Large intestine (tissue), 3 donors: ENCODE measurements around the gene SLC26A11. TPM values are rescaled to one million over a fixed set of nuclear protein-coding genes. Genes with fewer than 3 reads are reported as not detected.
"Not testable (repeated sequence)": the region's sequence is repeated elsewhere in the genome, so short reads cannot be mapped to it uniquely, and the experiment has no call there.

Source experiments
- DNase-seq, 2 donors: peaks; one replicate each; pipeline versions ENCODE4 v3.0.0 to v3.0.0-alpha.2; 2013
- H3K27ac ChIP-seq: one replicate; pipeline ENCODE4 v1.5.1; 2013; ENCODE audit warnings: low read length
- H3K27me3 ChIP-seq: 2 replicates; pipeline ENCODE4 v1.6.1; 2013; ENCODE audit warnings: low read length; ENCODE audit not compliant: control insufficient read depth, insufficient read depth
- H3K36me3 ChIP-seq: 2 replicates; pipeline ENCODE4 v1.6.1; 2013; ENCODE audit warnings: low read length; ENCODE audit not compliant: control insufficient read depth, insufficient read depth
- H3K4me1 ChIP-seq: one replicate; pipeline ENCODE4 v1.6.1; 2013; ENCODE audit warnings: low read length; ENCODE audit not compliant: control insufficient read depth, insufficient read depth
- H3K4me3 ChIP-seq: one replicate; pipeline ENCODE4 v1.5.1; 2013; ENCODE audit warnings: low read length
- H3K9me3 ChIP-seq: one replicate; pipeline ENCODE4 v1.6.1; 2013; ENCODE audit warnings: mild to moderate bottlenecking, low read depth, low read length, moderate library complexity; ENCODE audit not compliant: control insufficient read depth
- WGBS: methylation state at CpG from one replicate; pipeline ENCODE4 v1.1.5; 2013; ENCODE audit warnings: low lambda C conversion rate; ENCODE audit not compliant: insufficient coverage; 5-methylcytosine and 5-hydroxymethylcytosine counted together
- polyA plus RNA-seq: library from polyadenylated mRNA; unstranded; fragments of 120-200 nt; gene quantifications from one replicate; pipeline ENCODE4 v1.2.1, GENCODE V29; 2013

SLC26A11 gene
- polyA plus RNA-seq, 1 donor, result 82.8 TPM

- Histone ChIP-seq H3K36me3 (peaks cover 68% of the 10 kb centered on the region), H3K4me3 (no peak overlapping the region), H3K9me3 (no peaks in the 10 kb centered on the region), H3K4me1 (no peaks in the 10 kb centered on the region), H3K27me3 (no peaks in the 10 kb centered on the region), H3K27ac (no peak overlapping the region)
- no CpG with 5 or more reads among the region's 14 CpGs for WGBS
- no peak for DNase-seq
Observed at GRCh38 chr17:80242505-80242904, 22.3 kb downstream of the SLC26A11 start.

- WGBS, result no CpG with 5 or more reads among the region's 26 CpGs
- DNase-seq, result no peak
- no peaks in the 10 kb centered on the region for H3K4me1 ChIP-seq
- no peaks in the 10 kb centered on the region for H3K27me3 ChIP-seq
- H3K27ac ChIP-seq, result no peak overlapping the region
- no peaks in the 10 kb centered on the region for H3K9me3 ChIP-seq
- peaks cover 68% of the 10 kb centered on the region for H3K36me3 ChIP-seq
- no peak overlapping the region for H3K4me3 ChIP-seq
Observed at GRCh38 chr17:80243526-80244433, 23.6 kb downstream of the SLC26A11 start.

- not testable (repeated sequence) for H3K9me3 ChIP-seq, H3K4me3 ChIP-seq, H3K4me1 ChIP-seq, DNase-seq, H3K27me3 ChIP-seq, H3K27ac ChIP-seq
- H3K36me3 ChIP-seq, result peaks cover 72% of the 10 kb centered on the region
- WGBS, result no CpG with 5 or more reads among the region's 6 CpGs
Observed at GRCh38 chr17:80244448-80244847, 24.2 kb downstream of the SLC26A11 start.

GRCh38 chr17:80244871-80245509, 24.8 kb downstream of the SLC26A11 start:
- no CpG with 5 or more reads among the region's 22 CpGs for WGBS
- peaks cover 72% of the 10 kb centered on the region for H3K36me3 ChIP-seq

GRCh38 chr17:80245566-80246265, 25.5 kb downstream of the SLC26A11 start:
- WGBS, result no CpG with 5 or more reads among the region's 27 CpGs
- H3K36me3 ChIP-seq, result peaks cover 74% of the 10 kb centered on the region
- H3K27me3 ChIP-seq, result no peaks in the 10 kb centered on the region
- H3K27ac ChIP-seq, result no peak overlapping the region
- no peak for DNase-seq
- H3K4me1 ChIP-seq, result no peaks in the 10 kb centered on the region
- H3K9me3 ChIP-seq, result no peaks in the 10 kb centered on the region
- no peak overlapping the region for H3K4me3 ChIP-seq

More at GRCh38 chr17:80244871-80245509, 24.8 kb downstream of the SLC26A11 start:
- DNase-seq, result no peak
- Histone ChIP-seq H3K9me3 (no peaks in the 10 kb centered on the region), H3K27ac (no peak overlapping the region), H3K4me1 (no peaks in the 10 kb centered on the region), H3K27me3 (no peaks in the 10 kb centered on the region), H3K4me3 (no peak overlapping the region)

GRCh38 chr17:80246266-80246681, 26.0 kb downstream of the SLC26A11 start:
- no CpG with 5 or more reads among the region's 19 CpGs for WGBS
- Histone ChIP-seq H3K4me3 (no peak overlapping the region), H3K27me3 (no peaks in the 10 kb centered on the region), H3K4me1 (no peaks in the 10 kb centered on the region), H3K27ac (no peak overlapping the region), H3K9me3 (no peaks in the 10 kb centered on the region), H3K36me3 (peaks cover 75% of the 10 kb centered on the region)
- DNase-seq, result no peak

GRCh38 chr17:80246726-80247125, 26.5 kb downstream of the SLC26A11 start:
- Histone ChIP-seq H3K36me3 (peaks cover 75% of the 10 kb centered on the region), H3K4me3 (no peak overlapping the region), H3K27me3 (no peaks in the 10 kb centered on the region), H3K27ac (no peak overlapping the region), H3K4me1 (no peaks in the 10 kb centered on the region), H3K9me3 (no peaks in the 10 kb centered on the region)
- WGBS, result no CpG with 5 or more reads among the region's 8 CpGs
- no peak for DNase-seq

GRCh38 chr17:80247561-80247960, 27.3 kb downstream of the SLC26A11 start:
- WGBS, result no CpG with 5 or more reads among the region's 17 CpGs

GRCh38 chr17:80248001-80248893, 28.0 kb downstream of the SLC26A11 start:
- no peak for DNase-seq
- no peaks in the 10 kb centered on the region for H3K9me3 ChIP-seq
- H3K4me1 ChIP-seq, result no peaks in the 10 kb centered on the region
- no peaks in the 10 kb centered on the region for H3K27me3 ChIP-seq
- no peak overlapping the region for H3K4me3 ChIP-seq
- no peak overlapping the region for H3K27ac ChIP-seq
- H3K36me3 ChIP-seq, result peaks cover 77% of the 10 kb centered on the region
- WGBS, result no CpG with 5 or more reads among the region's 23 CpGs

More at GRCh38 chr17:80247561-80247960, 27.3 kb downstream of the SLC26A11 start:
- H3K27ac ChIP-seq, result no peak overlapping the region
- H3K9me3 ChIP-seq, result no peaks in the 10 kb centered on the region
- no peak overlapping the region for H3K4me3 ChIP-seq
- H3K4me1 ChIP-seq, result no peaks in the 10 kb centered on the region
- peaks cover 77% of the 10 kb centered on the region for H3K36me3 ChIP-seq
- DNase-seq, result no peak
- no peaks in the 10 kb centered on the region for H3K27me3 ChIP-seq
